Astrocyte (in vitro differentiated cells and primary cell): ENCODE results near the gene RALBP1.

Experiments used
- CTCF ChIP-seq: IDR thresholded peaks from 2 replicates; pipeline ENCODE4 v1.5.1; 2011; ENCODE audit warnings: low read depth, mild to moderate bottlenecking, inconsistent platforms, low read length, moderate library complexity; ENCODE audit not compliant: insufficient read depth
- EZH2 ChIP-seq: IDR thresholded peaks from 2 replicates; pipeline ENCODE4 v1.6.1; 2012; ENCODE audit warnings: mild to moderate bottlenecking, low read length, inconsistent platforms; ENCODE audit not compliant: insufficient read depth

DNA sequence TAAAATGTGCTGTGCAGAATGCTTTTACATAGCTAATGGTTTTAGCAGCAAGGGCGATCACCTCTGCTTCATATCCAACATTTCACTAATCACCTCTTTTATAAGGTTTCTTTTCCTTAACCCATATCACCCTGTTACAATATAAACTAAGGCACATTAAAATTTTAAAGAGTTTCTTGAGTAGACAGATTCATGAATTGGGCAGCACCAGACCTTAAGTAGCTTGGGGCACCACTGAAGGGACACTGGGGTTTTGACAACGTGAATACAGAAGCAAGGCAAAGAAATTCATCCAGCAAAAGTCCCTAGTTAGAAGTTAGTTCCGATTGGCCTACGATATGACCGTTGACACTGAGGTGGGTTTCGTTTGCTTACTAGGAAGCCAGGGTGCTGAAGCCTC lies 44.0 kb upstream of the RALBP1 start:
- TF ChIP-seq CTCF (no peak), EZH2 (no peak)
